Measurements from ENCODE around the gene ANKRD63.

- TF ChIP-seq CTCF (IDR thresholded peaks at IDR 0.05; ENCODE audit: low read depth, low read length, missing input control) = no peak
- no peak for TF ChIP-seq TAF1 (conservative IDR thresholded peaks at IDR 0.05)
- TF ChIP-seq ZBTB33 (IDR thresholded peaks at IDR 0.05) = no peak
- TF ChIP-seq ATF3 (IDR thresholded peaks at IDR 0.05) = no peak
- TF ChIP-seq YY1 (IDR thresholded peaks at IDR 0.05) = no peak
- TF ChIP-seq RAD21 (IDR thresholded peaks at IDR 0.05) = no peak
- no peak for TF ChIP-seq REST (IDR thresholded peaks at IDR 0.05)
- TF ChIP-seq RXRA (IDR thresholded peaks at IDR 0.05) = no peak
Observed at GRCh38 chr15:40281057-40281800, 1.6 kb downstream of the ANKRD63 start.
